ENCODE measurements around the gene DPP6. TPM values are rescaled to one million over a fixed set of nuclear protein-coding genes. Genes with fewer than 3 reads are reported as not detected.

DPP6 gene
- total RNA-seq, 1 donor from 2014 or later, result 1.2 TPM

GRCh38 chr7:154765118-154765517 lies 712.9 kb downstream of the DPP6 start:
- no peak for TF ChIP-seq CTCF (conservative IDR thresholded peaks at IDR 0.05; ENCODE audit: low read depth, low read length)
- H3K4me3 ChIP-seq (ENCODE audit: low read depth, low read length), result no peak overlapping the region
- no peak for DNase-seq (ENCODE audit: low read depth)

- TF ChIP-seq CTCF (conservative IDR thresholded peaks at IDR 0.05; ENCODE audit: low read depth, low read length), result no peak
- DNase-seq (ENCODE audit: low read depth), result no peak
- no peak overlapping the region for H3K4me3 ChIP-seq (ENCODE audit: low read depth, low read length)
Observed at GRCh38 chr7:154767142-154767541, 714.9 kb downstream of the DPP6 start.

- H3K4me3 ChIP-seq (ENCODE audit: low read depth, low read length), result no peak overlapping the region
- TF ChIP-seq CTCF (conservative IDR thresholded peaks at IDR 0.05; ENCODE audit: low read depth, low read length), result no peak
- DNase-seq (ENCODE audit: low read depth), result no peak
Observed at GRCh38 chr7:154767821-154768415, 715.7 kb downstream of the DPP6 start.

- no peak for TF ChIP-seq CTCF (conservative IDR thresholded peaks at IDR 0.05; ENCODE audit: low read depth, low read length)
- no peak overlapping the region for H3K4me3 ChIP-seq (ENCODE audit: low read depth, low read length)
- no peak for DNase-seq (ENCODE audit: low read depth)
Observed at GRCh38 chr7:154769001-154769400, 716.8 kb downstream of the DPP6 start.

- H3K4me3 ChIP-seq (ENCODE audit: low read depth, low read length), result no peak overlapping the region
- no peak for TF ChIP-seq CTCF (conservative IDR thresholded peaks at IDR 0.05; ENCODE audit: low read depth, low read length)
- no peak for DNase-seq (ENCODE audit: low read depth)
Observed at GRCh38 chr7:154769527-154769926, 717.3 kb downstream of the DPP6 start.

GRCh38 chr7:154770361-154770760 lies 718.2 kb downstream of the DPP6 start:
- no peak for TF ChIP-seq CTCF (conservative IDR thresholded peaks at IDR 0.05; ENCODE audit: low read depth, low read length)
- no peak overlapping the region for H3K4me3 ChIP-seq (ENCODE audit: low read depth, low read length)
- DNase-seq (ENCODE audit: low read depth), result no peak

- no peak overlapping the region for H3K4me3 ChIP-seq (ENCODE audit: low read depth, low read length)
- TF ChIP-seq CTCF (conservative IDR thresholded peaks at IDR 0.05; ENCODE audit: low read depth, low read length), result no peak
- no peak for DNase-seq (ENCODE audit: low read depth)
Observed at GRCh38 chr7:154770962-154771361, 718.8 kb downstream of the DPP6 start.
